NCI-H526 treated with DMSO at 0.1 percent for 48 hours (cell line): ENCODE data around the gene SFN.

Experiments used
- DNase-seq: peaks from one replicate; lab custom pipeline; 2025; lab: John Stamatoyannopoulos, UW

Gene SFN

DNA sequence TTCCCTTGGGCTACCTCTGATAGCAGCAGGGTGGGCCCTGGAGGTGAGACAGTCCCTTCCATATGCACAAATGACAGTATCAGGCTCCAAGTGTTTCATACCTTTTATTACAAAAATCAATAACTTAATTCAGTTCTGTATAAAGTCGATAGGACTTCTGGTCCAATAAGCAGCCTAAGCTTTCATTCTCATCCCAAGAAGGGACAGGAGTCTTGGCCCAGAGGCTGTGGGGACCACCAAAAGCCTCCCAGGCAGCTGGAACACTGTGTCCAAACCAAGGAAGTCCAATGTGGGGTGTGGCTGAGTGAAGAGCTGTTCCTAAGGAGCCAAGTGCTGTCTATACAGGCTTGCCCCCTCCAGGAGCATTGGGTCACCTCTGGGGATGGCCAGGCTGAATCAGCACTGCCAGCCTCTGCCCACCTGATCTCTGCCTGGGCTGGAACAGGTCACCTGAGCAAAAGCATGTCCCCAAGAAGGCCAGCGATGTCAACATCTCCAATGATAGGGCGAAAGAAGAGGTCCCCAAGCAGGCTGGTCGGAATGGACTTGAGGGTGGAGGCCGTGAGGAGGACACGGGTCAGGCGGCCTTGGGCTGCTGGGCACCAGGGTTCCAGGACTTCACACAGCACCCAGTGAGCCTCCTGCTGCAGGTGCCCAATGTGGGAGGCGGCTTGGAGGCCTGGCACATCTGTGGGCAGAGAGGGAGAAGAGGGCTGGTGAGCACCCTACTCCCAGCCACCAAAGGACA is 48.6 kb downstream of the SFN start:
- DNase-seq, result no peak

DNA sequence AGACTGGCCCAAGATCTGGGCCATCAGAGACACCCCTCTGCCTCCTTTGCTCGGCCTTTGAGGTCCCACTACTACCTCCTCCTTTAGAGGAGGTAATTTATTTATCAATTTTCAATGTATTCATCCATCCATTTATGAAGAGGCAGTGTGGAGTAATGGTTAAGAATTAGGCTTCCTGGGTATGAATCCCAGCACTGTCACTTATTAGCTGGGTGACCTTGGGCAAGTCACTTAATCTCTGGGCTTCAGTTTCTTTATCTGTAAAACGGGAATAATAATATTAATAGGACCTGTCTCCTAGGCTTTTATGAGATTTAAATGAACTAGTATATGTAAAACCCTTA is 49.2 kb downstream of the SFN start:
- DNase-seq, result no peak

DNA sequence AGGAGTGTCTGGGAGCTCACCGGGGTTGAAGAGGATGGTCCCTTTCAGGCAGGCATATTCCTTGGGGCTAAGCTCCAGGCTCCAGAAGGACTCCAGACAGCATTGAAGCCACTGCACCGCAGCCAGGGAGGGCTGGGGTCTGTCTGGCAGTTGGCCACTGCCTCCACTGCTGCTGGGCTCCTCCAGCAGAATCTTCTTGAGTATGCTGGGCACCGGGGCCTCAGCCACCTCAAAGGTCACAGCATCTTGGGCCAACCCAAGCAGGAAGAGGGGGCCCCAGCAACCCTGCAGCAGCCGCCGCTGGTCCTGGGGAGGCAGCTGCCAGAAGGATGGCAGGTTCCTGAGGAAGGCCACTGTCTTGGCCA is 50.4 kb downstream of the SFN start:
- DNase-seq, result no peak
